HTR-8/SVneo (cell line): Measurements from ENCODE around the gene CAPZA3.
"Not testable (repeated sequence)": the region's sequence is repeated elsewhere in the genome, so short reads cannot be mapped to it uniquely, and the experiment has no call there.

Experiments used
- DNase-seq: peaks from one replicate; pipeline ENCODE4 v3.0.0; 2011; ENCODE audit warnings: low spot score, mixed read lengths; ENCODE audit not compliant: insufficient read length
- FAIRE-seq: peaks from 2 replicates; lab custom pipeline; 2011; peaks lifted over from hg19 to GRCh38; lab: Jason Lieb, UNC

CAPZA3 gene

DNA sequence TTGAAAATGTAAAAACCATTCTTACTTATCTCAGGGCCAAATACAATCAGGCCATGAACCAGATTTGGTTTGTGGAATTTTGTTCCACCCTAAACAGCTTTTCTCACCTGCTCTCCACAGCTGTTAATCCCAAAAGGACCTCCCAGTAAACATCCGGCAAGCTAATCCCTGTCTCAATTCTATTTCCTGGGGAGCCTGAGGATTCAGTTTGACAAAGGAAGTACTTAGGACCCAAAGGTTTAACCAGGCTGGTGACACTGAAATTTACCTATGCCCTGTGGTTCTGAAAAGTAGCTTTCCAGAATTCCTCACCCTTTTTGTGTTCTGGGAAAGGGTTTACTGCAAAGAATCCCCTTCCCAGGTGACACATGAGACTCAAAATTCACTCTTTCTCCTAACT lies 15.0 kb downstream of the CAPZA3 start:
- FAIRE-seq, result no peak
- no peak for DNase-seq

DNA sequence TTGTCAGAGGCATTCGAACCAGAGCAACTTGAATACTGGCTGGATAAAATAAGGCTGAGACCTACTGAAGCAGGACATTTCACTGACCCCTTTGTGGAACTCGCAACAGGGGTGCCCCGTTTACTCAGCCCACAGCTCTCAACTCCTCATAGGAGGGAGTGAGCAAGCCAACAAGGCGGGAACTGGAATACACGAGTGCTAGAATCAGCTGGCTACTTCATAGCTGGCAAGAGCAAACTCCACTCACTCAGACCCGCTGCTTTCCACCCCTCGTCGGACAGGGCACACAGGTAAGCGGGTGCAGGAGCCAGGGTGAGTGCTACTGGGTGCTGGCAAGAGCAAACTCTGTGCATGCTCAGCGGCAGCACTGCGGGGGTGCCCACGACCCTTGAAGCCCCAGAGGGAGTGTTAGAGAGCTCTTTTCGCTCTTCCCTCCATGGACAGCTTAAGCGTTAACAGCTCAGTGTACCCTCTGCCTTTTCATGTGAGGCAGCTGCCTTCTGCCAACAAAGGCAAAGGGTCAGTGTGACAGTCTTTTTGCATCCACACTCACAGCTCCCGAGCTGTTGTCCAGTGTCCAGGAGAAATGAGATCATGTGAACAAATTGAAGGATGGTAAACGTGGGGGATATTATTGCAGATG lies 15.7 kb downstream of the CAPZA3 start:
- no peak for DNase-seq

DNA sequence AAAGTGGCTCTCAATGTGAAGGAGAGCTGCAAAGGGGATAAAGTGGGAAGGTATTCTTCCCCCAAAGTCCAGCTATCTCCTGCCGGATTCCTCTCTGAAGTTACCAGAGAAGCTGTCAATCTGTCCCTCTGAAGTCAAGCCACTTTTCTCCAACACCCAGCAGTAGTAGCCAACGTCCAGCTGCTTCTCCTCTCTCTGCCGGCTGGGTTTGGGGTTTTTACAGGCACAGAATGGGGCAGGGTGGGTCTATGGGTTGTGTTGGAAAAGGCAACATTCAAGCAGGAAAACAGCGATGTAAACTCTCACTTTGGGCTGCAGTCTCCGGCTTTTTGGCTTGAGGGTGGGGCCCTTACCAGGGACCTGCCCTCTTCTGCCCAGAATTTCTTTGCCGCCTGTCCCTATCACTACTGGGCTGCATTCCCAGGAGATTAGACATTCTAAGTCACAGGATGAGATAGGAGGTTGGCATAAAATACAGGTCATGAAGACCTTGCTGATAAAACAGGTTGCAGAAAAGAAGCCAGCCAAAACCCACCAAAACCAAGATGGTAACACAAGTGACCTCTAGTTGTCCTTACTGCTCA lies 16.3 kb downstream of the CAPZA3 start:
- FAIRE-seq (no peak), DNase-seq (no peak)

More for the DNA sequence above, 15.7 kb downstream of the CAPZA3 start:
- FAIRE-seq, result no peak

DNA sequence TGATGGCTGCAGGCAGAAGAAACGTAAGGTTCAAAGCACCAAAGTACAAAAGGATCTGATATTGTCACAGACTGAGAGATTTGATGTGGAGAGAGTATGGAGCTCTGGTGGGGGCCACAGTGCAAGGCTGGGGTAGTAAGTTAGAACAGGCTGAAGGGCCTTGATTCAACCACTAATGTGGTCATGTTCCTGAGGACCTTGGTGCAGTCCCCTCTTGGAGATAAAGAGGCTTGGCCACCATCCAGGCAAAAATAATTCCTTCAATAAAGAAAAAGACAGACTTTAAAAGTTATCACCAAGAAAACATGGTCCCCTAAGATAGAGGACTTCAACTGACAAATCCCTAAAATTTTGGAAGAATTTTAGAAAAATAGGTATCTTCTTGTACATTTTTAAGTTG lies 17.4 kb downstream of the CAPZA3 start:
- FAIRE-seq, result no peak

DNA sequence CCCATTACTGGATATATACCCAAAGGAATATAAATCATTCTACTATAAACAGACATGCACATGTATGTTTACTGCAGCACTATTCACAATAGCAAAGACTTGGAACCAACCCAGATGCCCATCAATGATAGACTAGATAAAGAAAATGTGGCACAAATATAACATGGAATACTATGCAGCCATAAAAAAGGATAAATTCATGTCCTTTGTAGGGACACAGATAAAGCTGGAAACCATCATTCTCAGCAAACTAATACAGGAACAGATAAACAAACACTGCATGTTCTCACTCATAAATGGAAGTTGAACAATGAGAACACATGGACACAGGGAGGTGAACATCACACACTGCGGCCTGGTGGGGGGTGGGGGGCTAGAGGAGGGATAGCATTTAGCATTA lies 28.6 kb downstream of the CAPZA3 start:
- FAIRE-seq, result not testable (repeated sequence)

More for the DNA sequence above, 17.4 kb downstream of the CAPZA3 start:
- no peak for DNase-seq

DNA sequence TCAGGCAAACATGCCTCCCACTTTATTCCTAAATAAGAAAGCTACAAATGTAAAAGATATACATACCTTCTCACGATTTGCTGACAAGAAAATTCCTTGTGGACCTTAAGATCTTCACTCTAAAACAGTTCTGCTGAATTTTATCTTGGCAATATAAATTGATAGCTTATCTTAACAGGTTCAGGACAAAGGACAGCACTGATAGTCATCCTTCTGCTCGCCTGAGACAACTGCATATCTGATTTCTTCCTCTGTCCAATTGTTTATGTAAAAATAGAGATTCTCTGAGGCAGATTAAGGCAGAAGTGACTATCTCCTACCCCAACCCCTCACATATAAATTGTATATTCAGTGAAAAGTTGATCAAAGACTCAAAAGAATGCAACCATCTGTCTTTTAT lies 44.9 kb downstream of the CAPZA3 start:
- no peak for DNase-seq
- FAIRE-seq, result no peak

More for the DNA sequence above, 28.6 kb downstream of the CAPZA3 start:
- DNase-seq, result not testable (repeated sequence)

DNA sequence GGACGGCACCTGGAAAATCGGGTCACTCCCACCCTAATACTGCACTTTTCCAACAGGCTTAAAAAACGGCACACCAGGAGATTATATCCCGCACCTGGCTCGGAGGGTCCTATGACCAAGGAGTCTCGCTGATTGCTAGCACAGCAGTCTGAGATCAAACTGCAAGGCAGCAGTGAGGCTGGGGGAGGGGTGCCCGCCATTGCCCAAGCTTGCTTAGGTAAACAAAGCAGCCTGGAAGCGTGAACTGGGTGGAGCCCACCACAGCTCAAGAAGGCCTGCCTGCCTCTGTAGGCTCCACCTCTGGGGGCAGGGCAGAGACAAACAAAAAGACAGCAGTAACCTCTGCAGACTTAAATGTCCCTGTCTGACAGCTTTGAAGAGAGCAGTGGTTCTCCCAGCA lies 47.5 kb downstream of the CAPZA3 start:
- not testable (repeated sequence) for FAIRE-seq, DNase-seq
